Measurements from ENCODE around the gene POLD1. TPM values are rescaled to one million over a fixed set of nuclear protein-coding genes. Genes with fewer than 3 reads are reported as not detected.

Gene POLD1
- total and polyA plus RNA-seq, 2 experiments from 2014 or later, result 73.8 to 74.3 TPM

GRCh38 chr19:50392759-50393158 lies 8.6 kb downstream of the POLD1 start:
- Histone ChIP-seq H3K36me3 (peaks cover 3% of the 10 kb centered on the region), H3K9me3 (ENCODE audit: low read depth) (no peaks in the 10 kb centered on the region), H3K4me3 (no peak overlapping the region), H3K27ac (no peak overlapping the region), H3K27me3 (no peaks in the 10 kb centered on the region), H3K4me1 (ENCODE audit: low read depth) (no peaks in the 10 kb centered on the region)
- no peak for DNase-seq (ENCODE audit: low read depth in 1 of 2, low spot score in 1 of 2)
- TF ChIP-seq CTCF (IDR thresholded peaks at IDR 0.05; ENCODE audit: low read depth, low read length), result no peak

- no peak for TF ChIP-seq CTCF (IDR thresholded peaks at IDR 0.05; ENCODE audit: low read depth, low read length)
These were observed 9.4 kb downstream of the POLD1 start for GRCh38 chr19:50393589-50393988.

GRCh38 chr19:50394017-50394416 lies 9.9 kb downstream of the POLD1 start:
- no peaks in the 10 kb centered on the region for H3K4me1 ChIP-seq (ENCODE audit: low read depth)
- no peaks in the 10 kb centered on the region for H3K9me3 ChIP-seq (ENCODE audit: low read depth)
- TF ChIP-seq CTCF (IDR thresholded peaks at IDR 0.05; ENCODE audit: low read depth, low read length), result no peak
- no peaks in the 10 kb centered on the region for H3K36me3 ChIP-seq
- H3K27me3 ChIP-seq, result no peaks in the 10 kb centered on the region
- H3K4me3 ChIP-seq, result no peak overlapping the region
- no peak for DNase-seq (ENCODE audit: low read depth in 1 of 2, low spot score in 1 of 2)
- H3K27ac ChIP-seq, result no peak overlapping the region

More at GRCh38 chr19:50393589-50393988, 9.4 kb downstream of the POLD1 start:
- Histone ChIP-seq H3K4me3 (no peak overlapping the region), H3K4me1 (ENCODE audit: low read depth) (no peaks in the 10 kb centered on the region), H3K27me3 (no peaks in the 10 kb centered on the region), H3K9me3 (ENCODE audit: low read depth) (no peaks in the 10 kb centered on the region), H3K27ac (no peak overlapping the region), H3K36me3 (no peaks in the 10 kb centered on the region)
- DNase-seq (ENCODE audit: low read depth in 1 of 2, low spot score in 1 of 2), result no peak

- no peak for TF ChIP-seq CTCF (IDR thresholded peaks at IDR 0.05; ENCODE audit: low read depth, low read length)
- H3K27me3 ChIP-seq, result no peaks in the 10 kb centered on the region
- H3K4me1 ChIP-seq (ENCODE audit: low read depth), result no peaks in the 10 kb centered on the region
- H3K9me3 ChIP-seq (ENCODE audit: low read depth), result no peaks in the 10 kb centered on the region
- no peak overlapping the region for H3K4me3 ChIP-seq
- no peak overlapping the region for H3K27ac ChIP-seq
- DNase-seq (ENCODE audit: low read depth in 1 of 2, low spot score in 1 of 2), result no peak
- no peaks in the 10 kb centered on the region for H3K36me3 ChIP-seq
These were observed 14.7 kb downstream of the POLD1 start for GRCh38 chr19:50398675-50399367.

- no peaks in the 10 kb centered on the region for H3K4me1 ChIP-seq (ENCODE audit: low read depth)
- no peak overlapping the region for H3K4me3 ChIP-seq
- no peaks in the 10 kb centered on the region for H3K27me3 ChIP-seq
- no peak for DNase-seq (ENCODE audit: low read depth in 1 of 2, low spot score in 1 of 2)
- H3K36me3 ChIP-seq, result no peaks in the 10 kb centered on the region
- no peaks in the 10 kb centered on the region for H3K9me3 ChIP-seq (ENCODE audit: low read depth)
- H3K27ac ChIP-seq, result no peak overlapping the region
- no peak for TF ChIP-seq CTCF (IDR thresholded peaks at IDR 0.05; ENCODE audit: low read depth, low read length)
These were observed 15.2 kb downstream of the POLD1 start for GRCh38 chr19:50399368-50399745.

All from cardiac muscle cell (in vitro differentiated cells and primary cell).